ENCODE results near the gene MED31.
"Not testable (repeated sequence)": the region's sequence is repeated elsewhere in the genome, so short reads cannot be mapped to it uniquely, and the experiment has no call there.

The MED31 gene

GRCh38 chr17:6626616-6627015 lies 24.8 kb downstream of the MED31 start:
- DNase-seq (ENCODE audit: low read depth in 2 of 2) = no peak

GRCh38 chr17:6623941-6624340 lies 27.5 kb downstream of the MED31 start:
- DNase-seq (ENCODE audit: low read depth in 2 of 2) = no peak

DNA sequence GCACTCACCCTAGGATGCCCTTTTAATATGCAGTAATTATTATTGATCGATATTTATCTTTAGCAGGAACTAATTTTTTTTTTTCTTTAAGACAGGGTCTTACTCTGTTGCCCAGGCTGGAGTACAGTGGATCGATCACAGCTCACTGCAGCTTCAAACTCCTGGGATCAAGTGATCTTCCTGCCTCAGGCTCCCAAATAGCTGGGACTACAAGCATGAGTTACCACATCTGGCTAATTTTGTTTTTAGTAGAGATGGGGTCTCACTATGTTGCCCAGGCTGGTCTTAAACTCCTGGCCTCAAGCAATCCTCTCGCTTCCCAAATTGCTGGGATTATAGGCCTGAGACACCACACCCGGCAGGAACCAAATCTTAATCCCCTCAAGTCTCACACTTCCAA lies 40.2 kb downstream of the MED31 start:
- DNase-seq (ENCODE audit: low read depth in 2 of 2) = no peak

DNA sequence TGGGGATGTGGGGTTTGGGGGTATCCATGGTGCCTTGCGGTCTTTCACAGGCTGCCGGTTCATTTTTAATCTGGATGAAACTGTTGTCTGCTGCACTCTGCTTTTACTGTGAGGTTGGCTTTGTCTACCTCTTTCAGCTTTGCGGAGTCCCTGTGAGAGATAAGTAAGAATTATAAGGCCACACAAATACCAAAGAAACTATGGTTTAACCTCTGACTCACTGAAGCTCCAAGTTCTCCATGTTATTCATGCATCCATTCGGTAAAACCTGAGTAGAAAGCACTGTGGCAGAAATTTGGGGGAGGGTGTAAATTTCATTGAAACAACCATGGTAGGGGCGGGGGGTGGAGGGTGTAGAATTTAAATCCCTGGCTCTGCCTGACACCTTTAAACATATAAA lies 41.4 kb downstream of the MED31 start:
- no peak for DNase-seq (ENCODE audit: low read depth in 2 of 2)

DNA sequence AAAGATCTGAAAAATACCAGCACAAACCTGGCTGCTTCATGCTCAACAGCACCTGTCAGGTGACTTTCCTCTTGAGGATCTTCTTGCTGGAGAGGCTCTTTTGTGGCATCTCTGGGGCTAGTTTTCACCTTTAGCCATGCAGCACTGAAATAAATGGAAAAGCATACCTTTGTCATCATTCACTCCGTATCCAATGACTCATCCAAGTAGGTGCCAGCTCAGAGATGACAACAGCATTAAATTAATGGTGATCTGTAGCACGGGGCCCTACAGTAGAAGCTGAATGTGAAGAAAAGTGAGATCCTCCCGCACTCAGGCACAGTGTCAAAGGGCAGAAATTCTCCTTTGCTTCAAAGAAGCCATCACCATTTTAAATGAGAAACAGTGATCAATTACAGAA lies 43.1 kb downstream of the MED31 start:
- no peak for DNase-seq (ENCODE audit: low read depth in 2 of 2)

DNA sequence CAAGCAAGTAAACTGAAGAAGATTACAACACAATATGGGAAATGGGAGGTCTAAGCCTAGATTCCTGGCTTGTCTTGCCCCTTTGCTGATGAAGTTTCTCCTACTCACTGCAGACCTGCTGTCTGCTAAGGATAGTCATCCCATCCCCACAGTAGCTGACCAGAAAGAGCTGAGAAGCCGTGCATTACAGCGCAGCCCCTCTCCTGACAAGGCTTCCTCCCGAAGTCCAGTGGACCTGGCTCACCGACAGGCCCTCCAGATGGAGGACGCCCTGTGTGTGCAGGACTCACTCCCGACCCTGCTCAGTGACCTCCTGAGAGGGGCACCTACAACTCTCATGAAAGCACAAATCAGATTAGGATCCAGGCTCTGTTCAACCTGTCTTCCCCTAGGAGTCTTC lies 46.3 kb downstream of the MED31 start:
- no peak for DNase-seq (ENCODE audit: low read depth in 2 of 2)

GRCh38 chr17:6603744-6604325 lies 47.6 kb downstream of the MED31 start:
- no peak for DNase-seq (ENCODE audit: low read depth in 2 of 2)

- DNase-seq (ENCODE audit: low read depth in 2 of 2) = no peak
Measured at GRCh38 chr17:6602141-6602540, 49.3 kb downstream of the MED31 start.

- no peak for DNase-seq (ENCODE audit: low read depth in 2 of 2)
Measured at GRCh38 chr17:6599364-6599763, 52.0 kb downstream of the MED31 start.

DNA sequence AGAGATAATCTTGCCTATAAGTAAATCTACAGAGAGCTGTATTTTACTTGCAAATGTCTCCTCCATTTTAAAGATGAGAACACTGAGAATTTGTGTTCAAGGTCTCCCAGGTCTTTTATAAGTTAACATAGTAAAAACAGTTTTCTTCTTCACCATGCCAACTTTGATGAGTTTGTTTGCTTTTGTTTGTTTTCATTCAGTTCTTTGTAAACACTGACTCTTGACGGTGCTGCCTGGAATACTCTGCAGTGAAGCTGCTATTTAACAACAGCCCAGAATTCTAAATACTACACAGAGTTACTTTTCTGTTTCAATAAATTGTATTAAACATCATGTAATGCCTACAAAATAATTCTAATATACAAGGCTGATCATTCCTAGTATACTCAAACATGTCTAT lies 53.7 kb downstream of the MED31 start:
- no peak for DNase-seq (ENCODE audit: low read depth in 2 of 2)

DNA sequence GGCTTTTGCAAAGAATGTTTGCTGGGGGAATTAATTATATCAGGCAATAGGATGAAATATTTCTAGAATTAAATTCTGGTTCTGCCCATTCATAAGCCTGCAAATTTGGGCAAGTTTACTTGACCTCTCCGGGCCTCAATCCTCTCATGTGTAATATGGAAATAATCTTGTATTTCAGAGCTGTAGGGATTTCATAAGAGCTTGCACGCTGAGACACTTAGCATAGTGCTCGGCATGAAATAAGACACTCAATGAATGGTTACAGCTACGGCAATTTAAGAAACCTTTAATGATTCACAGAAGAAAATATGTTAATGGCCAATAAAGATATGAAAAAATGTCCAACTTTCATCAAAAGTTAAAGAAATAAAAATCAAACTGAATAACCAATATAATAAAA lies 54.5 kb downstream of the MED31 start:
- no peak for DNase-seq (ENCODE audit: low read depth in 2 of 2)

DNA sequence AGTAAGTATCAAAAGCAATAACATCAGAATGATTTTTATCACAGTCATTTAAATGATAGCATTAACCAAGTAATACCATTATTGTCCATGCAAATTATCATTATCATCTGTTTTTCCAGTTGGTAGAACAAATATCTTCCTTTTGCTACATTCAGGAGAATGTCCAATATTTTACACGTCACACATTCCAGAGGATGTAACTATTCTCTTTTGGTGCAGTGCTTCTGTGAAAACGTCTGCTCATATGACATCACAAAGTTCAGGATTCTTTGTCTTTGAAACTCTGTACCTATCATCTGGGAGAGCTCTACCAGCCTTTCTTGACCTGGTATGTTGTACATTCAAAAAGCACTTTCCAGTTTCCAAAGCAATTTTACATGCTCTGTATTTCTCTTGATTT lies 54.9 kb downstream of the MED31 start:
- DNase-seq (ENCODE audit: low read depth in 2 of 2) = no peak

DNA sequence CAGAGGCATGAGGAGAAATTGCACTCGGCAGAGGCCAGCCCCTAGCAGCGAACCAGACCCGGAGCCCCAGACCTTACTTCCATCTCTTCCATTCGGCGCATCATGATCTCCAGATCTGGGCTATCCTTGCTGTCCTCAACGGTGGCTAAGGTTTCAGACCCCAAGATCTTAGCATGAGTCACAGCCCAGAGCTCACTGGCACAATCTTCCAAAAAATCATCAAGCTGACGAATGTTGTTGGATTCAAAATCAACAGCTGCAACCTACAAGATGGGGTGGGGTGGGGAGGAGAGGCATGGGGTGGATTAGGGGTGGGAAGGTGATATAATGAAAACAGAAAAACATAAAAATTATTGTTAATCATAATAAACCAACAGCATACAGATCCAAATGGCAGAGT lies 55.3 kb downstream of the MED31 start:
- no peak for DNase-seq (ENCODE audit: low read depth in 2 of 2)

DNA sequence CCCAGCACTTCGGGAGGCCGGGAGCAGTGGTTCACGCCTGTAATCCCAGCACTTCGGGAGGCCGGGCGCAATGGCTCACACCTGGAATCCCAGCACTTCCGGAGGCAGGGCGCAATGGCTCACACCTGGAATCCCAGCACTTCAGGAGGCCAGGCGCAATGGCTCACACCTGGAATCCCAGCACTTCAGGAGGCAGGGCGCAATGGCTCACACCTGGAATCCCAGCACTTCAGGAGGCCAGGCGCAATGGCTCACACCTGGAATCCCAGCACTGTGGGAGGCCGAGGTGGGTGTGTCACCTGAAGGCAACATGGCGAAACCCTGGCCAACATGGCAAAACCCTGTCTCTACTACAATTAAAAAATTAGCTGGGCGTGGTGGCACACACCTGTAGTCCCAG lies 58.0 kb downstream of the MED31 start:
- DNase-seq (ENCODE audit: low read depth in 2 of 2) = not testable (repeated sequence)
